HG03280 (cell line): ENCODE results near the gene PAEP.
"Not testable (repeated sequence)": the region's sequence is repeated elsewhere in the genome, so short reads cannot be mapped to it uniquely, and the experiment has no call there.

Source experiments
- ATAC-seq: cut with Tn5 transposase; IDR thresholded peaks from one replicate; pipeline ENCODE4 v1.9.1; 2021; ENCODE audit warnings: mild to moderate bottlenecking, moderate library complexity; ENCODE audit not compliant: unreplicated experiment

The PAEP gene

DNA sequence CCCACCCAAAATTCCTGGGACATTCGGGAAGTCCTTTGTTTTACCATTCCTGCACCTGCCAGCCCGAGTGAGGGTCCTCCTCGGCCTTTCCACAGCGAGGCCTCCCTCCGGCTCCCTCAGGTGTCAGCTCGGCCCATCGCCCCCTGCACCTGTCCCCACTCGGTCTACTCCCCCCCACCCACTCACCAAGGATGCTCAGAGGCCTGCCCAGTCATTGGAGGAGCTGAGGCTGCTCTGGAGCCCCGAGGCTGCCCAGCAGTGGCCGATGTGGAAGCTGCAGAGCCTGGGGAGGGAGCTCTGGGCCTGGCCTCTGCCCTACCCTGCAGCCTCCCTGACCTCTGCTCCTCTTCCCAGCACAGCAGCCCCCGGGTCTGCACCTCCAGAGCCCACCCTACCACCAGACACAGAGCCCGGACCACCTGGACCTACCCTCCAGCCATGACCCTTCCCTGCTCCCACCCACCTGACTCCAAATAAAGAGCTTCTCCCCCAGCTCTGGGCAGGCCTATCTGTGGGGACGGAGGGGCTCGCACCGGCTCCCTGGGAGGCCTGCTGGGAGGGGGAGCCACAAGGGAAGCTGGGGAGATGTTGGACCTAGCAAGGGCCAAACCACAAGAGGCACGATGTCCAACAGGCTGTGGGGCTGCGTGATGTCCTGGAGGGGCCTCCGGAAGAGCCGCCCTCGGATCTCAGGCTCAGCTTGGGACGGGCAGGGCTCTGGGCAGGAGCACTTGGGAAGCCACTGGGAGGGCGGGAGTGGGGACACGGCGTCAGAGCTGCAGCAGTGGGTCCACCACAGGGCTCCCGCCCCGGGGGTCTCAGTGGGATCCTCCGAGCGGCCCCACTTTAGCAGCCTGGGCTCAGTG lies 11.8 kb upstream of the PAEP start:
- not testable (repeated sequence) for ATAC-seq

DNA sequence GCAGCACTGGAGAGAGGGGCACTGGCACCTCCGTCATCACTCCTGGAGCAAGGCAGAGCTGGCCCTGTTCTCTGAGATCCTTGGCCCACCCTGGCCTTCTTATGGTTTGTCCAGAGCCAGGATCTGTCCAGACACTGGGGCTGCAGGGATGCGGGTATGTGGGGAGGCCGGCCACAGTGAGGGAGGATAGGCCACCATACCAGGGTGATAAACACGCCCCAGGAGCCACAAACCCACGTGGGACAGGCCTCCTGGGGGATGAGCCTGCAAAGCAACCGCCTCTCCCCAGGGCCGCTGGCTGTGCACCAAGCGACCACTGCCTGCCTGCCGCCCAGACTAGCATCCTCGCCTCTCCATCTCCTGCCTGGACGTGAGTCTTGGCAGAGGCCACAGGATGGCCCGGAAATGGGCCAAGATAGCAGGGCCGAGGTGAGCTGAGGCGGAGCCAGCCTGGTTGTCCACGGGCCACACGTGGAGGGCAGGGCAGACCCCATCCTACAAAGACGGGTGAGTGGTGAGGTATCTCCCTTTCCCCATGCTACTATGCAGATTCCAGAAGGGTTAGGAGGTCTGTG lies 11.1 kb upstream of the PAEP start:
- ATAC-seq, result no peak

DNA sequence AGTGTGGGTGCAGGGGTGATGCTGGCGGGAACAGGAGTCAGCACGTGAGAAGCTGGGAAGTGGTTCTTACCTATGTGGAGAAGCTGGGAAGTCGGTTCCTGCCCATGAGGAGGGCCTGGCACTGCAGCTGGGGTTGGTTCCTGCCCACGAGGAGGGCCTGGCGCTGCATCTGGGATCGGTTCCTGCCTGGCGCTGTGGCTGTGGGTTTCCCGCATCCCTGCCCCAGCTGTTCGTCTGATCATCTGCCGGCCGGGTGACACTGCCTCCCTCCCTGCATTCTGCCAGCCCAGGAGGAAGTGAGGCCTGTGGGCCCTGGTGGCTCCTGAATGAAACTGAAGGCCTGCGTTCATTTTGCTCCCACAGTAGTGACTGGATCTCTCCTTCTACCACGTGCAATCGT lies 10.5 kb upstream of the PAEP start:
- ATAC-seq, result no peak

DNA sequence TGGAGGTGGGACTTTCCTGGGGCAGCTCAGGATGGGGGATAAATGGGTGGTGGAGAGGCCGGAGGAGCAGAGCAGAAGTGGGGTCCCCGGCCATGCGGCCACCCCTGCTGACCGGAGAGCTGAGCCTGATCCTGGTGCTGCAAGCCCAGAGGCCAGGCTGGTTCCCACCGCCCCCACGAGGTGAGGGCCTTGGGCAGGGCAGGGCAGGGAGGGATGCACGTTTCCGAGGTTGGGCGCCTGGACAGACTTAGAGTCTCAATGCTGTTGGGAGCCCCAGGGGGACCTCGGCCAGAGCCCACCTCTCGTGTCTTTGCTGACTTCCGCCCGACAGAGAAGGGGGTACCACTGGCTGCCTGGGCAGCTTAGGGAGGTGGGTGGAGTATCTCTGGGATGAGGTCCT lies 10.1 kb upstream of the PAEP start:
- ATAC-seq, result no peak

DNA sequence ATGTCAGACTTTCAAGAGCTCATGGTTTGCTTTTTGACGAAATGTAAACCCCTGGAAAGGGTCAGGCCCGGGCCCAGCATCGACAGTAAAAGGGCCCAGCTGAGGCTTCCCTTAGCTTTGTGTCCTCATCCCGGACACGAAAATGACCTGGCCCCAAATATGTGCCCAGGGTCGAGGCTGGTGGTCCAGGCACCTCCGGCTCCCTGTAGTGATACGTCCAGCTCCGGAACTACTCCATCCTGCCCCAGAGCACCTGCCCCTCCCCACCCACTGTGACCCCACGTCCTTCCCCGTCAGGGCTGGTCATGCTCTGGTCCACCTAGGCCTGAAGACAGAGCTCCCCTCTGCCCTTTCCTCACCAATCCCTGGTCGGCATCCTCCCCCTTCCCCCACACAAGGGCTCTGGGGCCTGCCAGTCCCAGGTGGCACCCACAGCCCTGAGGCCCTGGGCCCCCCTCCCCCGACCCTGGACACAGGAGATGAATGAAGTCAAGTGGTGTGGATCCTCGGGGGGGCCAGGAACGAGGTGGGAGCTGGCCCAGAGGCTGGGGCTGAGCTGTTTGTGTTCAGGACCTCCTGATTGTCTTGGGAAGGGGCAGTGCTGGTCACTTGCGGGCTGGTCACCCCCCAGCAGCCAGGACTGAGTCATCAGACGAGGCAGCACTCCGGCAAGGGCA lies 9.4 kb upstream of the PAEP start:
- no peak for ATAC-seq

DNA sequence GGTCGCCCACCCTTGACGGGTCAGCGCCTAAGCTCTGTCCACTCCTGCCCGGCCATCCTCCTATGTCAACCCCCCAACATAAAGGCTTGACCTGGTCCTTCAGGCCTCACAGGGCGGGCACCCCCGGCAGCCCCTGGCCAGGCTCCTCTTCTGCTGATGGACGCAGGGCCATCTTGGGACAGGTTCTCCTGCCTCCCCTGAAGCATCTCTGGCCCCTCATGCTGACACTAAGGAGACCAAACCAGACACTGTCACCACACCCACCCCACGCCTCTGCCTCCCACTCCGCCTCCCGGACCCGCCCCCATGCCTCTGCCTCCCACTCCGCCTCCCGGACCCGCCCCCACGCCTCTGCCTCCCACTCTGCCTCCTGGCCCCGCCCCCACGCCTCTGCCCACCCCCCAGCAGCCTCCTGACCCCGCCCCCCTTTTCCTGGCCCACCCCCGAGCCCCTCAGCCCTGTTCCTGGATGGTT lies 8.8 kb upstream of the PAEP start:
- no peak for ATAC-seq

DNA sequence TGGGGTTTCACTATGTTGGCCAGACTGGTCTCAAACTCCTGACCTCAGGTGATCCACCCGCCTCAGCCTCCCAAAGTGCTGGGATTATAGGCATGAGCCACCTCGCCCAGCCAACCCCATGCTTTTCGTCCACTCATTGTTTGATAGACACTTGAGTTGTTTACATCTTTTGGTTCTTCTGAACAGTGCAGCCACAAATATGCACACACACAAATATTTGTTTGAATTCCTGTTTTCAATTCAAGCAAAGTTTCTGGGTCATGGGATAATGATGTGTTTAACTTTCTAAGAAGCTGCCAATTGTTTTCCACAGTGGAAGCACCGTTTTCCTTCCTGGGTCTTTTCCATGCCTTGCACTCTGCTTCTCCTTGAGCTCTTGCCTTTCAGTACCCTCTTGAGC lies 6.8 kb upstream of the PAEP start:
- no peak for ATAC-seq

DNA sequence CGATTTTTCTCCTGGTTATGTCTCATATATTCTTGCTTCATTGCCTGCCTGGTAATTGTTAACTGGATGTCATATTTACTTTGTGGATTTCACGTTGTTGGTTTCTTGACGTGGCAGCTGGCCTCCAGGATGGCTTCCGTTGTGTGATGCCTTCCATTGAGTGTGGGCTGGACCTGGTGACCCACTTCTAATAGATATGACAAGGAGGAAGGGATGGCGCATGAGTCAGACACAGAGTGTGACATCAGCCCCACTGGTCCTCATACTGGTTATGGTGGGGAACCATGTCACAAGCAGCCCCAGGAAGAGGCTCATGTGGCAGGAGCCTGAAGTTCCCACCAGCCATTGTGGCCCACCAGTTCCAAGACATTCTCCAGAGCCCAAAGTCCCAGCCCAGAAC lies 6.4 kb upstream of the PAEP start:
- no peak for ATAC-seq

DNA sequence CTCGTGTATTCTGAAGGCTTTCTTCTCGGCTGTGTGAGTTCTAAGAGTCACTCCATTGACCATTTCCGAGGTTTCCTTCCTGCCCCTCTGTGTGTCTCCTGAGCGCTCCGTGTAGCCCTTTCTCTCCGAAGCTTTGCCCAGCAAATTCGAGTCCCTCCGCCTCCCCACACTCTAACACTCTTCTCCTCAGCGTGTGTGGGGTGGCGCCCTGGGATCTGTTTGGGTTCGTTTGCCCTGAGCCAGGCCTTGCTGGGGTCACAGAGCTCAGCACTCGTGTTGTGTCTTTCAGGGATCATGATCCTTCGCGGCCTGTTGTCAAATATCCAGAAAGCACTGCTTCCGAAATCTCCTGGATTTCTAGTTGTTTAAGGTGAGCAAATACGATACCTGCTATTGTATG lies 5.6 kb upstream of the PAEP start:
- ATAC-seq, result no peak

DNA sequence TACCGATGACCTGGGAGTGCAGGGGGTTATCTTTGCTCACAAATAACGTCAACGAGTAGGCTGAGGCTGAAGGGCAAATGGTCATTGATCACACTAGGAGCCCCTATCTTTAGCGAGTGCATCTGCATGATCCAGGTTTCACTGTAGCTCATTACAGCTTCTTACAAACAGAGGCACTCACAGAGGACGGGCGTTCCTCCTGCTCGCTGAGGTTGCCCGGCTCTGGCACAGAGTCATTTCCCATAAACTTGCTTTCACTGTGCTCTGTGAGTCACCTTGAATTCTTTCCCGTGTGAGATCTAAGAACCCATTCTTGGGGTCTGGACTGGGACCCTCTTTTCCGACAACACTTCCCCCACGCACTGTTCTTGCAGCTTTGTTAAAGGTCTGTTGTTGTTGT lies 1.9 kb upstream of the PAEP start:
- ATAC-seq, result no peak

DNA sequence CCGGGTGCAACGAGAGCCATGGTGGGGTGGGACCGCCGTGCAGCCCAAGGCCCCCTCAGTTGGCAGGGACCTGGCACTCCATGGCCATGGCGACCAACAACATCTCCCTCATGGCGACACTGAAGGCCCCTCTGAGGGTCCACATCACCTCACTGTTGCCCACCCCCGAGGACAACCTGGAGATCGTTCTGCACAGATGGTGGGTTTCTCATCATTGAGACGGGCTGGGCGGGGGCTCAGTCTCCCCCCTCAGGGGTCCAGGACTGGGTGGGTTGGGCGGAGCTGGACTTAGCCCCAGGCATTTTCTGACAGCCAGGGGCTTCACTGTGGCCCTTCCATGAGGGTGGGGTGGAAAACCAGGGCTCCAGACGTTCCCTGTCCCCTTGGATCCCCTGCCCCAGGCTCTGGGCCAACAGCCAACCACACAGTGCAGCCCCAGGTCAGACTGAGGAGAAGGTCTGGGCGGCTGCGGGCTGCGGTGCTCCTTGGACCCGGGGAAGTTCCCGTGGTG lies 734 bp downstream of the PAEP start:
- ATAC-seq, result no peak

DNA sequence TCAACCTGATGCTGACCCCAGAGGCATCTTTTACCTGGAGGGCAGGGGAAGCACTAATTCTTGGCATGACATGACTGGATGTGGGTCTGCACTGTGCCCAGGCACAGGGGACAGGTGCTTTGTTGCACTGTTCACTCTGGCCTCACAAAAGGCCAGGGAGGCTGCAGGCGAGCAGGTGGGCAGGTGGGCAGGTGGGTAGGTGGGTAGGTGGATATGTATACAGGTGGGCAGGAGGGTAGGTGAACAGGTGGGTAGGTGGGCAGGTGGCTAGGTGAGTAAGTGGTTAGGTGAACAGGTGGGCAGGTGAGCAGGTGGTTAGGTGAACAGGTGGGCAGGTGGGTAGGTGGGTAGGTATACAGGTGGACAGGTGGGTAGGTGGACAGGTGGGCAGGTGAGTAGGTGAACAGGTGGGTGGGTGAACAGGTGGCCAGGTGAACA lies 1.5 kb downstream of the PAEP start:
- no peak for ATAC-seq

DNA sequence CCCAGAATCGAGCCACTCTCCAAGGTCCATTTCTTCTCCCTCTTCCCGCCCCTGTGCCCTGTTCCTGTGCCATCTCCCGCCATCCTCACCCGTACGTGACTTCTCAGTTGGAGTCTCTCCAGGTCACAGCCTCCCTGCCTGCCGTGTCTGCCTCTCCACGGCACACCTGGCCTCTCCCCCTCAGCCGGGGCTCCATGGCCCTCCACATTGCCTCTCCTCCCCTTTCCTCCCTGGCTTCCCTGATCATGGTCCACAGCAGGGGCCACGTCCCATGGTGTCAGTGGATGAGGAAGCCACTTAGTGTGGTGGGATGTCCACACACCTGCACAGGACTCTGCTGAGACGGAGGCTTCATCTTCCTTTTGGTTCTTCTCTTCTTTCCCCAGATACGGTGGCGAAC lies 2.3 kb downstream of the PAEP start:
- no peak for ATAC-seq

DNA sequence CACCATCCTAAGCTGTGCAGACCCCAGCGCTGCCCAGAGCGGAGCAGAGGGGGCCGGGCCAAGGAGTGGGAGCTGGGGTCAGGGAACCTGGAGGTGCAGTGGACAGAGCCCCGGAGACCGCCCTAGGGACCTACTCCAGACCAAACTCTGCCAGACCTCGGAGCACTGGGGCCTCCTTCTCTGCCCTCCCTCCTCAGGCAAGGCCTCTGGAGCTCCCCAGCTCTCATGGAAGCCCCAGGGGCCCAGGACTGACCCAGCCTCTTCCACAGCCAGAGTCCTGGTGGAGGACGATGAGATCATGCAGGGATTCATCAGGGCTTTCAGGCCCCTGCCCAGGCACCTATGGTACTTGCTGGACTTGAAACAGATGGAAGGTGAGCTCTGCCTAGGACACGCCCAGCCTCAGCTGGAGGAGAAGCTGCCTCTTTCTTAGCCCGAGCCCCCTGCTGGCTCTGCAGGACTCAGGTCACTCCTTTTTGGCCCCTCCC lies 3.6 kb downstream of the PAEP start:
- no peak for ATAC-seq

DNA sequence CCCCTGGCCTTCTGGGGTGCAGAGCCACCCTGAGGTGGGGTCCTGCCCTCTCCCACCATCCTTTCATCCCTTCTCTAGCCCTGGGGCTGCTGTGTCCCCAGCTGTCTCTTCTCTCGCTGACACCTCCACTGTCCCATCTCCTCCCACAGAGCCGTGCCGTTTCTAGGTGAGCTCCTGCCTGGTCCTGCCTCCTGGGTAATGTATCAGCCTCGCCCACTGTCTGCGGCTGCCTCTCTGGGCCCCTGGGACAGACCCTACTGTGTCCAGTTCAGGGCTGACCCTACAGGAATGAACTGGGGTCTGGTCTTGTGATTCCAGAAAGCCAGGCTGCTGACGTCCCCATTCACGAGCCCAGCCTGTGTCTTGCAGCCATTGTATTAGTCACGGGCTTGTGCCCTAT lies 4.1 kb downstream of the PAEP start:
- no peak for ATAC-seq

DNA sequence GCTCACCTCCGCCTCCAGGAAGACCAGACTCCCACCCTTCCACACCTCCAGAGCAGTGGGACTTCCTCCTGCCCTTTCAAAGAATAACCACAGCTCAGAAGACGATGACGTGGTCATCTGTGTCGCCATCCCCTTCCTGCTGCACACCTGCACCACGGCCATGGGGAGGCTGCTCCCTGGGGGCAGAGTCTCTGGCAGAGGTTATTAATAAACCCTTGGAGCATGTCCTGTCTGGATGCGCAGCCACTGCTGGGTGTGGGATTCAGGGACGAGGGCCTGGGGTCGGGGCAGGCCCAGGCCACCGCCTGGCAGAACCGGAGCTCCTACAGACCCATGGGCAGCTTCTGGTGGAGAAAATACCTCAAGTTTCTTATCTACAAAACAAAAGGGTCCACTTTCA lies 5.0 kb downstream of the PAEP start:
- ATAC-seq, result no peak

DNA sequence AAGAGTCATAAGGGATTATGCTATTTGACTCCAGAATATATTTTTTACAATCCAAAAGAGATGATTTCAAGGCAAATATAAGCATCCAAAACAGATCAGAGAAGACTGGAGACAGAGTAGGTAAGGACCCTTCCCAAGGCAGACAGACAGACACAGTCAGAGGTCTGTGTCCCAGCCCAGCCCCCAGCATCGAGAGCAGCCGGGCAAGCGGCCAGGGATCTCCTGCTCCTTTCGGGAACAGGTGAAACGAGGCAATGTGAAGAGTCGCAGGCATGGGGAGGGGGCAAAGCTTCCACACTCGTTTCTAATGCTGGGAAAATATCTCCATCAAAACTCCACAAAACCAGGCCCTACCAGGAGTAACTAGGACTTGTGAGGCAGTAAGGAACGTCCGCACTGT lies 5.8 kb downstream of the PAEP start:
- ATAC-seq, result no peak

DNA sequence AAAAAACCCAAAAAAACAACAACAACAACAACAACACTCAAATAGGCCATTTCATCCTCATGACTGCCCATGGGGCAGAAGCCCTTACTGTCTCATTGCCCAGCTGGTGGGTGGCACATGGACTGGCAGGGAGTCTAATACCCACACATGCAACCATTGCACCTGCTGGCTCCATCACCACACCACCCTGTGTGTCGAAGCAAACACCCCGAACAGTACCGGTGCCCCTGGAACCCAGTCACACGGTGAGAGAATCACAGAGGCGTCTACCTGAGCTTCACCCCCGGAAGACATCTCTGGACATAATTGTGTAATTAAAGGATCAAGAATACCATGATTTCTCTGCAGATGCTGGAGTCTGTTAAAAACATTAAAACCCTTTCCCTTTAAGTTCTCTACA lies 6.5 kb downstream of the PAEP start:
- ATAC-seq, result no peak

DNA sequence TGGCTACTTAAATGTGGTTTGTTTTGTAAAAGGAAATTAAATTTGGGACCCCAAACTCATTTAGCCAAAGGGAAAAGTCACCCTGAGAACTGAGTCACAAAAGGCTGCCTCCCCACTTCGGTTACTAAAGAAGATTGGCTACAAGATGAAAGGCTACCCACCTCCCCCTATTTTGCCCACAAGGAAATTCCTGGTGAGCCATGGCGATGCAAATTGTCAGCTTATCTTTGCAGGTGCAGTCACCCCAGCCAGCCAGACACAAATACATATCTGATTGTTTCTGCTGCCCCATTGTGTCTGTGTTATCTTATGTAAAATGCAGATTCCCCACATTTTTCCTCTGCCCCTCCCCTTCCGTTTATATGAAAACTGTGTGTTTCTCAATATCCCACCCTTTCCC lies 8.9 kb downstream of the PAEP start:
- ATAC-seq, result no peak

DNA sequence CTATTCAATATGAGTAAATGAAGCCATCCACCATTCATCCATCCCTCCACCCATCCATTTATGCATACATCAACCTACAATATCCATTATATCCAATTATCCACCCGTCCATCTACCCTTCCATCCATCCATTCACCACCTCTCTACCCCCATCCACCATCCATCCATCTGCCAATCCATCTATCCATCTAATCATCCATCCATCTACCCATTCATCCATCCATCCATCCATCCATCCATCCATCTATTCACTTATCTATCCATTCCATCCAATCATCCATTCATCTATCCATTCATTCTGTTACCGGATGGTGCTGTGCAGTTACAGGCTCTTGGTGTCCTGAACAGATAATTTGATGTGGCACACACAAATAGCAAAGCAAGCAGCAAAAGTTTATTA lies 10.7 kb downstream of the PAEP start:
- no peak for ATAC-seq

DNA sequence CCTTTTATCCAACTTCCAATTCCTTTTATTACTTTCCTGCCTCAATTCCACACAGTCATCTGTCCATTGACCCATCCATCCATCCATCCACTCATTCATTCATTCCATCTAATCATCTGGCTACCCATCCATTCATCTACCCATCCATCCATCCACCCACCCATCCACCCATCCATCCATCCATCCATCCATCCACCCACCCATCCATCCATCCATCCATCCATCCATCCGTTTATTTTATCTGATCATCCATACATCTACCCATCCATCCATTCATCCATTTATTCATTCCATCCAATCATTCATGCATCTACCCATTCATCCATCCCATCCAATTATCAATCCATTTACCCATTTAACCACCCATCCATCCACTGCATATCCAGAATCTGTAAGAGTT lies 11.6 kb downstream of the PAEP start:
- ATAC-seq, result no peak

DNA sequence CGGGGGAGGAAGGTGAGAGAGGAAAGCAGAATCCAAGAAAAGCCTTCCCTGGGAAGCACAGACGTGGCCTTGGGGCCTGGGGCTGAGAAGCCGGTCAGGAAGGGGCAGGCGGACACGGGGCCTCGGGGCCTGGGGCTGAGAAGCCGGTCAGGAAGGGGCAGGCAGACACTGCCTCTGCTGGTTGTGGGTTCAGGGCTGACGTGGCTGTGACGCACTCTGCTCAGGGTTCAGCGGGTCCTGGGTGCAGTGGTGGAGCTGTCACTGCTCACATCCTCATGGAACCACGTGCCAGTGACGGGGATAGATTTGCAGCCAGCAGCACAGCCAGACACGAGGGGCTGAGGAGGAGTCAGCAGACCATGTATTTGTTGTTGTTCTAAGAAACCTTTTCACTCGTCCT lies 12.8 kb downstream of the PAEP start:
- ATAC-seq, result no peak
